HepG2 (cell line): ENCODE results near the gene INKA1. TPM values are rescaled to one million over a fixed set of nuclear protein-coding genes. Genes with fewer than 3 reads are reported as not detected.

Experiments used
- FOXK1 ChIP-seq: sonication (generic); formaldehyde crosslinking; IDR thresholded peaks from 2 replicates; pipeline ENCODE4 v1.4.0; 2020; ENCODE audit warnings: low read depth, missing genetic modification reagents, borderline replicate concordance
- HNF4A ChIP-seq: sonication (generic); formaldehyde crosslinking; IDR thresholded peaks from 2 replicates; pipeline ENCODE4 v1.4.0; 2020; ENCODE audit warnings: missing genetic modification reagents
- ISX ChIP-seq: sonication (generic); formaldehyde crosslinking; conservative IDR thresholded peaks from 2 replicates; pipeline ENCODE4 v1.5.0; 2020; ENCODE audit warnings: missing genetic modification reagents
- KMT2B ChIP-seq: IDR thresholded peaks from 2 replicates; pipeline ENCODE4 v1.6.1; 2016; ENCODE audit warnings: missing genetic modification reagents, missing compliant biosample characterization
- SIX4 ChIP-seq: sonication (generic); formaldehyde crosslinking; IDR thresholded peaks from 2 replicates; pipeline ENCODE4 v1.4.0; 2020; ENCODE audit warnings: missing genetic modification reagents
- SKI ChIP-seq: fragments of 450-650 bp; IDR thresholded peaks from one replicate; pipeline ENCODE4 v1.6.1; 2018; ENCODE audit warnings: mild to moderate bottlenecking; ENCODE audit not compliant: partially characterized antibody
- SOX6 ChIP-seq, 2 experiments: fragments of 450-650 bp in 1 of 2; sonication (generic) in 1 of 2; formaldehyde crosslinking in 1 of 2; IDR thresholded peaks; 2 replicates each; pipeline versions ENCODE4 v1.4.0 to v1.6.1; 2017 to 2020; ENCODE audit warnings: antibody characterized with exemption in 1 of 2, mild to moderate bottlenecking in 1 of 2, missing genetic modification reagents in 1 of 2
- TARDBP ChIP-seq: sonication (generic); formaldehyde crosslinking; IDR thresholded peaks from 2 replicates; pipeline ENCODE4 v1.8.0; 2022; ENCODE audit warnings: mild to moderate bottlenecking, missing genetic modification reagents
- TEAD2 ChIP-seq: sonication (generic); formaldehyde crosslinking; IDR thresholded peaks from 2 replicates; pipeline ENCODE4 v1.9.0; 2021; ENCODE audit warnings: missing genetic modification reagents
- XRCC5 ChIP-seq: fragments of 200-400 bp; formaldehyde crosslinking; optimal IDR thresholded peaks from 2 replicates; pipeline ENCODE3; 2017; ENCODE audit warnings: mild to moderate bottlenecking, low read length
- ZBTB10 ChIP-seq: sonication (generic); formaldehyde crosslinking; IDR thresholded peaks from 2 replicates; pipeline ENCODE4 v1.4.0; 2020; ENCODE audit warnings: missing genetic modification reagents, borderline replicate concordance
- ZNF101 ChIP-seq: sonication (generic); formaldehyde crosslinking; IDR thresholded peaks from 2 replicates; pipeline ENCODE4 v1.4.0; 2020; ENCODE audit warnings: mild to moderate bottlenecking, low read depth, missing genetic modification reagents, borderline replicate concordance
- ZNF432 ChIP-seq: sonication (generic); formaldehyde crosslinking; IDR thresholded peaks from 2 replicates; pipeline ENCODE4 v1.5.0; 2020; ENCODE audit warnings: missing genetic modification reagents, mild to moderate bottlenecking, borderline replicate concordance
- ZNF558 ChIP-seq: sonication (generic); formaldehyde crosslinking; IDR thresholded peaks from 2 replicates; pipeline ENCODE4 v1.9.0; 2022; ENCODE audit warnings: mild to moderate bottlenecking, missing genetic modification reagents, borderline replicate concordance
- ZNF747 ChIP-seq: sonication (generic); formaldehyde crosslinking; IDR thresholded peaks from 2 replicates; pipeline ENCODE4 v1.8.1; 2023; ENCODE audit warnings: missing genetic modification reagents, mild to moderate bottlenecking, borderline replicate concordance
- polyA plus RNA-seq, 8 experiments: library from polyadenylated mRNA; depleted of rRNA in 3 of 8; stranded (reverse) in 7 of 8; unstranded in 1 of 8; fragments of >200 nt; fragmentation: Illumina TruSeq in 4 of 8; extraction: Trizol in 4 of 8; gene quantifications; 2 replicates each; pipeline versions ENCODE4 v1.2.1 to v1.2.3, GENCODE V29; 2011 to 2016; ENCODE audit warnings: low read depth in 4 of 8, missing spikeins in 1 of 8, mixed read lengths in 1 of 8; ENCODE audit not compliant: insufficient read depth in 1 of 8
- total RNA-seq, 5 experiments: library from RNA; depleted of rRNA; stranded (reverse); fragments of >200 nt; fragmentation: Illumina TruSeq; extraction: Trizol; gene quantifications; 2 replicates each; pipeline ENCODE4 v1.2.3, GENCODE V29; 2016; ENCODE audit warnings: low read depth in 1 of 5
- TF ChIP-seq, protein P1 (sequence below): sonication (generic); formaldehyde crosslinking; conservative IDR thresholded peaks from 2 replicates; pipeline ENCODE4 v1.4.0; 2020; ENCODE audit warnings: missing genetic modification reagents
- TF ChIP-seq, protein P2 (sequence below): sonication (generic); formaldehyde crosslinking; IDR thresholded peaks from 2 replicates; pipeline ENCODE4; 2020; ENCODE audit warnings: missing genetic modification reagents, mild to moderate bottlenecking, borderline replicate concordance
- TF ChIP-seq, protein P3 (sequence below): IDR thresholded peaks from 2 replicates; pipeline ENCODE4 v1.6.1; 2016
- TF ChIP-seq, protein P4 (sequence below): sonication (generic); formaldehyde crosslinking; IDR thresholded peaks from 2 replicates; pipeline ENCODE4 v1.5.0; 2020; ENCODE audit warnings: missing genetic modification reagents, mild to moderate bottlenecking, borderline replicate concordance

The INKA1 gene
- total and polyA plus RNA-seq, 2 of the 13 experiments (the other 11 are each of a cell fraction or from before 2014, with no cell fraction given) = 0.22 to 0.41 TPM

- TF ChIP-seq TARDBP (CRISPR knock-in tag) = 0 out of 2 replicates have a peak, but pooled peaks have one; percentile 34
- no peak for TF ChIP-seq SKI
- no peak for TF ChIP-seq FOXK1
- TF ChIP-seq ISX (CRISPR knock-in tag) = no peak
- TF ChIP-seq ZNF432 (CRISPR knock-in tag) = no peak
- TF ChIP-seq, protein P1, sequence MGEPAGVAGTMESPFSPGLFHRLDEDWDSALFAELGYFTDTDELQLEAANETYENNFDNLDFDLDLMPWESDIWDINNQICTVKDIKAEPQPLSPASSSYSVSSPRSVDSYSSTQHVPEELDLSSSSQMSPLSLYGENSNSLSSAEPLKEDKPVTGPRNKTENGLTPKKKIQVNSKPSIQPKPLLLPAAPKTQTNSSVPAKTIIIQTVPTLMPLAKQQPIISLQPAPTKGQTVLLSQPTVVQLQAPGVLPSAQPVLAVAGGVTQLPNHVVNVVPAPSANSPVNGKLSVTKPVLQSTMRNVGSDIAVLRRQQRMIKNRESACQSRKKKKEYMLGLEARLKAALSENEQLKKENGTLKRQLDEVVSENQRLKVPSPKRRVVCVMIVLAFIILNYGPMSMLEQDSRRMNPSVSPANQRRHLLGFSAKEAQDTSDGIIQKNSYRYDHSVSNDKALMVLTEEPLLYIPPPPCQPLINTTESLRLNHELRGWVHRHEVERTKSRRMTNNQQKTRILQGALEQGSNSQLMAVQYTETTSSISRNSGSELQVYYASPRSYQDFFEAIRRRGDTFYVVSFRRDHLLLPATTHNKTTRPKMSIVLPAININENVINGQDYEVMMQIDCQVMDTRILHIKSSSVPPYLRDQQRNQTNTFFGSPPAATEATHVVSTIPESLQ (CRISPR knock-in tag) = no peak
- TF ChIP-seq ZNF558 (CRISPR knock-in tag) = 0 out of 2 replicates have a peak, but pooled peaks have one; percentile 28
- no peak for TF ChIP-seq TEAD2
- no peak for TF ChIP-seq XRCC5
- TF ChIP-seq SIX4 = no peak
- TF ChIP-seq ZNF101 (CRISPR knock-in tag) = no peak
- TF ChIP-seq, protein P2, sequence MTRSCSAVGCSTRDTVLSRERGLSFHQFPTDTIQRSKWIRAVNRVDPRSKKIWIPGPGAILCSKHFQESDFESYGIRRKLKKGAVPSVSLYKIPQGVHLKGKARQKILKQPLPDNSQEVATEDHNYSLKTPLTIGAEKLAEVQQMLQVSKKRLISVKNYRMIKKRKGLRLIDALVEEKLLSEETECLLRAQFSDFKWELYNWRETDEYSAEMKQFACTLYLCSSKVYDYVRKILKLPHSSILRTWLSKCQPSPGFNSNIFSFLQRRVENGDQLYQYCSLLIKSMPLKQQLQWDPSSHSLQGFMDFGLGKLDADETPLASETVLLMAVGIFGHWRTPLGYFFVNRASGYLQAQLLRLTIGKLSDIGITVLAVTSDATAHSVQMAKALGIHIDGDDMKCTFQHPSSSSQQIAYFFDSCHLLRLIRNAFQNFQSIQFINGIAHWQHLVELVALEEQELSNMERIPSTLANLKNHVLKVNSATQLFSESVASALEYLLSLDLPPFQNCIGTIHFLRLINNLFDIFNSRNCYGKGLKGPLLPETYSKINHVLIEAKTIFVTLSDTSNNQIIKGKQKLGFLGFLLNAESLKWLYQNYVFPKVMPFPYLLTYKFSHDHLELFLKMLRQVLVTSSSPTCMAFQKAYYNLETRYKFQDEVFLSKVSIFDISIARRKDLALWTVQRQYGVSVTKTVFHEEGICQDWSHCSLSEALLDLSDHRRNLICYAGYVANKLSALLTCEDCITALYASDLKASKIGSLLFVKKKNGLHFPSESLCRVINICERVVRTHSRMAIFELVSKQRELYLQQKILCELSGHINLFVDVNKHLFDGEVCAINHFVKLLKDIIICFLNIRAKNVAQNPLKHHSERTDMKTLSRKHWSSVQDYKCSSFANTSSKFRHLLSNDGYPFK (CRISPR knock-in tag) = no peak
- TF ChIP-seq ZBTB10 (CRISPR knock-in tag) = no peak
- TF ChIP-seq ZNF747 (CRISPR knock-in tag) = no peak
- TF ChIP-seq, protein P3, sequence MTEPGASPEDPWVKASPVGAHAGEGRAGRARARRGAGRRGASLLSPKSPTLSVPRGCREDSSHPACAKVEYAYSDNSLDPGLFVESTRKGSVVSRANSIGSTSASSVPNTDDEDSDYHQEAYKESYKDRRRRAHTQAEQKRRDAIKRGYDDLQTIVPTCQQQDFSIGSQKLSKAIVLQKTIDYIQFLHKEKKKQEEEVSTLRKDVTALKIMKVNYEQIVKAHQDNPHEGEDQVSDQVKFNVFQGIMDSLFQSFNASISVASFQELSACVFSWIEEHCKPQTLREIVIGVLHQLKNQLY = peak; percentile 60; the same call in 1 of the 2 replicates
- TF ChIP-seq KMT2B = 0 out of 2 replicates have a peak, but pooled peaks have one; percentile 35
- TF ChIP-seq, protein P4, sequence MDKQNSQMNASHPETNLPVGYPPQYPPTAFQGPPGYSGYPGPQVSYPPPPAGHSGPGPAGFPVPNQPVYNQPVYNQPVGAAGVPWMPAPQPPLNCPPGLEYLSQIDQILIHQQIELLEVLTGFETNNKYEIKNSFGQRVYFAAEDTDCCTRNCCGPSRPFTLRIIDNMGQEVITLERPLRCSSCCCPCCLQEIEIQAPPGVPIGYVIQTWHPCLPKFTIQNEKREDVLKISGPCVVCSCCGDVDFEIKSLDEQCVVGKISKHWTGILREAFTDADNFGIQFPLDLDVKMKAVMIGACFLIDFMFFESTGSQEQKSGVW (CRISPR knock-in tag) = no peak
- TF ChIP-seq SOX6 (IDR thresholded peaks at IDR 0.05) = no peak
- TF ChIP-seq SOX6 (CRISPR knock-in tag; IDR thresholded peaks at IDR 0.05) = peak; percentile 94
- TF ChIP-seq HNF4A = peak; percentile 65
These were observed 41.6 kb downstream of the INKA1 start (continued) for GRCh38 chr3:49844464-49845183.
